ENCODE data around the gene DGKZ. TPM values are rescaled to one million over a fixed set of nuclear protein-coding genes. Genes with fewer than 3 reads are reported as not detected.

Gene DGKZ
- total RNA-seq, 1 experiment from 2014 or later, result 68.9 TPM

GRCh38 chr11:46386674-46387073 is 39.4 kb downstream of the DGKZ start:
- Mint-ChIP-seq H3K27ac (no peak overlapping the region), H3K36me3 (ENCODE audit: insufficient read depth in 1 of 3, low read depth in 3 of 3) (peaks cover 5 to 10% (median 9%) of the 10 kb centered on the region in 3 experiments; a peak in 5 of 7 replicates), H3K27me3 (ENCODE audit: low read depth) (peaks cover 67% of the 10 kb centered on the region), H3K4me1 (peaks cover 21 to 49% of the 10 kb centered on the region in 2 experiments), H3K4me3 (no peak overlapping the region; a peak in 1 of 5 replicates), H3K9me3 (no peaks in the 10 kb centered on the region)
- Histone ChIP-seq H4K91ac (ENCODE audit: insufficient read length, low read depth, low read length) (no peak overlapping the region), H2BK12ac (ENCODE audit: insufficient read length, low read depth, low read length) (no peak overlapping the region), H3K23me2 (ENCODE audit: insufficient read length, low read depth, low read length, poor library complexity, severe bottlenecking) (peaks cover 16% of the 10 kb centered on the region), H3K23ac (ENCODE audit: insufficient read length, low read depth, low read length) (no peak overlapping the region), H3K4me1 (ENCODE audit: insufficient read depth, low read length) (peaks cover 4% of the 10 kb centered on the region; the same call in 1 of the 2 replicates), H3K9ac (ENCODE audit: extremely low read depth, insufficient read length, low read length) (no peak overlapping the region), H3K79me2 (ENCODE audit: insufficient read depth, low read length) (no peaks in the 10 kb centered on the region), H3K79me1 (ENCODE audit: insufficient read depth, low read depth, low read length, poor library complexity, severe bottlenecking) (no peaks in the 10 kb centered on the region), H3K9me3 (ENCODE audit: control insufficient read depth, low read depth, low read length) (no peaks in the 10 kb centered on the region), H2BK20ac (ENCODE audit: low read depth, low read length, poor library complexity, severe bottlenecking) (no peak overlapping the region), H3K27ac (ENCODE audit: insufficient read length, low read depth, low read length) (no peak overlapping the region), H4K5ac (ENCODE audit: insufficient read length, low read depth, low read length) (no peak overlapping the region), H2BK5ac (ENCODE audit: insufficient read length, low read length) (no peak overlapping the region), H2AFZ (ENCODE audit: low read length) (no peak overlapping the region), H2BK15ac (ENCODE audit: low read depth, low read length) (no peak overlapping the region), H3K14ac (ENCODE audit: insufficient read depth, low read length) (no peak overlapping the region), H3K27me3 (ENCODE audit: insufficient read depth, low read length) (peaks cover 20% of the 10 kb centered on the region; the same call in 1 of the 2 replicates), H3K4ac (ENCODE audit: low read depth, low read length) (no peak overlapping the region), H4K8ac (replicated peaks; ENCODE audit: insufficient read length, low read depth, low read length) (no peak overlapping the region), H3K56ac (ENCODE audit: insufficient read length, low read depth, low read length) (no peak overlapping the region), H2AK5ac (ENCODE audit: insufficient read length, low read length) (no peak overlapping the region), H3T11ph (ENCODE audit: low read length) (no peak overlapping the region), H4K20me1 (ENCODE audit: control insufficient read depth, insufficient read depth, insufficient read length) (no peaks in the 10 kb centered on the region), H2BK120ac (ENCODE audit: low read depth, low read length, poor library complexity, severe bottlenecking) (no peak overlapping the region), H3K4me2 (ENCODE audit: insufficient read depth, insufficient read length, low read length) (no peak overlapping the region), H3K18ac (ENCODE audit: insufficient read length, low read depth, low read length) (no peak overlapping the region)
- TF ChIP-seq, protein P1, sequence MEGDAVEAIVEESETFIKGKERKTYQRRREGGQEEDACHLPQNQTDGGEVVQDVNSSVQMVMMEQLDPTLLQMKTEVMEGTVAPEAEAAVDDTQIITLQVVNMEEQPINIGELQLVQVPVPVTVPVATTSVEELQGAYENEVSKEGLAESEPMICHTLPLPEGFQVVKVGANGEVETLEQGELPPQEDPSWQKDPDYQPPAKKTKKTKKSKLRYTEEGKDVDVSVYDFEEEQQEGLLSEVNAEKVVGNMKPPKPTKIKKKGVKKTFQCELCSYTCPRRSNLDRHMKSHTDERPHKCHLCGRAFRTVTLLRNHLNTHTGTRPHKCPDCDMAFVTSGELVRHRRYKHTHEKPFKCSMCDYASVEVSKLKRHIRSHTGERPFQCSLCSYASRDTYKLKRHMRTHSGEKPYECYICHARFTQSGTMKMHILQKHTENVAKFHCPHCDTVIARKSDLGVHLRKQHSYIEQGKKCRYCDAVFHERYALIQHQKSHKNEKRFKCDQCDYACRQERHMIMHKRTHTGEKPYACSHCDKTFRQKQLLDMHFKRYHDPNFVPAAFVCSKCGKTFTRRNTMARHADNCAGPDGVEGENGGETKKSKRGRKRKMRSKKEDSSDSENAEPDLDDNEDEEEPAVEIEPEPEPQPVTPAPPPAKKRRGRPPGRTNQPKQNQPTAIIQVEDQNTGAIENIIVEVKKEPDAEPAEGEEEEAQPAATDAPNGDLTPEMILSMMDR (conservative IDR thresholded peaks at IDR 0.05), result no peak
- DNase-seq, result no peak
- WGBS (ENCODE audit: extremely low coverage, insufficient read length, low lambda C conversion rate), result no CpG with 5 or more reads among the region's 4 CpGs
